Aorta (tissue), 5 donors: ENCODE data around the gene PKP3. TPM values are rescaled to one million over a fixed set of nuclear protein-coding genes. Genes with fewer than 3 reads are reported as not detected.
"Not testable (repeated sequence)": the region's sequence is repeated elsewhere in the genome, so short reads cannot be mapped to it uniquely, and the experiment has no call there.

Experiments
- ATAC-seq: fragments of 200-7000 bp; cut with Tn5 transposase; one replicate; pipeline ENCODE4 v1.9.1; 2022; ENCODE audit warnings: moderate library complexity; ENCODE audit not compliant: low FRiP score
- DNase-seq, 2 donors: peaks; one replicate each; pipeline ENCODE4 v3.0.0-alpha.2; 2020
- H3K27ac ChIP-seq, 2 donors: one replicate each; pipeline ENCODE4 v1.5.1; 2013; ENCODE audit warnings: low read length in 2 of 2, mild to moderate bottlenecking in 2 of 2, moderate library complexity in 2 of 2, control low read depth in 1 of 2, inconsistent platforms in 1 of 2, low read depth in 1 of 2
- H3K27me3 ChIP-seq, 2 donors: one replicate each; pipeline ENCODE4 v1.6.1; 2013; ENCODE audit warnings: control low read depth in 1 of 2, low read length in 1 of 2, mild to moderate bottlenecking in 1 of 2, moderate library complexity in 1 of 2; ENCODE audit not compliant: insufficient read depth in 2 of 2, control insufficient read depth in 1 of 2
- H3K36me3 ChIP-seq, 2 donors: one replicate each; pipeline ENCODE4 v1.6.1; 2013; ENCODE audit warnings: control low read depth in 1 of 2, low read length in 1 of 2, mild to moderate bottlenecking in 1 of 2; ENCODE audit not compliant: insufficient read depth in 2 of 2, control insufficient read depth in 1 of 2
- H3K4me1 ChIP-seq, 2 donors: one replicate each; pipeline ENCODE4 v1.6.1; 2013; ENCODE audit warnings: low read length in 2 of 2, control low read depth in 1 of 2, mild to moderate bottlenecking in 1 of 2, moderate library complexity in 1 of 2; ENCODE audit not compliant: insufficient read depth in 2 of 2, control insufficient read depth in 1 of 2
- H3K4me3 ChIP-seq, 2 donors: one replicate each; pipeline ENCODE4 v1.5.1; 2013; ENCODE audit warnings: low read length in 2 of 2, control low read depth in 1 of 2, mild to moderate bottlenecking in 1 of 2
- H3K9me3 ChIP-seq: one replicate; pipeline ENCODE4 v1.6.1; 2013; ENCODE audit warnings: mild to moderate bottlenecking, low read length; ENCODE audit not compliant: control insufficient read depth
- WGBS, 2 donors: extraction: QIAGEN DNeasy Blood & Tissue Kit; methylation state at CpG; one replicate each; pipeline ENCODE4 v1.1.7; 2013; 5-methylcytosine and 5-hydroxymethylcytosine counted together
- intact Hi-C, 2 donors: fragments of 100-400 bp; cut with DNase I; formaldehyde crosslinking; loops; one replicate each; pipeline versions ENCODE4 v1.14.2 to v1.15.0; 2022
- polyA plus RNA-seq, 2 donors: library from polyadenylated mRNA; stranded (reverse); fragments of 200-250 nt; gene quantifications; one replicate each; pipeline ENCODE4 v1.2.3, GENCODE V29; 2013
- total RNA-seq, 2 donors: library from RNA; stranded (reverse); fragmentation: NEBNext Ultra II Directional; extraction: Animal tissue kit (Norgen Biotek cat#: 25700); gene quantifications; one replicate each; pipeline ENCODE4 v1.2.1, GENCODE V29; 2021
- donor health status: healthy with polysubstance abuse.
- donor health status: Bipolar disorder and iron deficiency.
- donor health status: DM: no; HTN: no; CAD: no.
- donor health status: DM: no; HTN: no; CAD: no.
- donor health status: DM: yes; HTN: yes; CAD: no.

PKP3 gene
- total and polyA plus RNA-seq, 4 donors = 0.05 to 10.9 (median 0.42) TPM; not detected in 1

DNA sequence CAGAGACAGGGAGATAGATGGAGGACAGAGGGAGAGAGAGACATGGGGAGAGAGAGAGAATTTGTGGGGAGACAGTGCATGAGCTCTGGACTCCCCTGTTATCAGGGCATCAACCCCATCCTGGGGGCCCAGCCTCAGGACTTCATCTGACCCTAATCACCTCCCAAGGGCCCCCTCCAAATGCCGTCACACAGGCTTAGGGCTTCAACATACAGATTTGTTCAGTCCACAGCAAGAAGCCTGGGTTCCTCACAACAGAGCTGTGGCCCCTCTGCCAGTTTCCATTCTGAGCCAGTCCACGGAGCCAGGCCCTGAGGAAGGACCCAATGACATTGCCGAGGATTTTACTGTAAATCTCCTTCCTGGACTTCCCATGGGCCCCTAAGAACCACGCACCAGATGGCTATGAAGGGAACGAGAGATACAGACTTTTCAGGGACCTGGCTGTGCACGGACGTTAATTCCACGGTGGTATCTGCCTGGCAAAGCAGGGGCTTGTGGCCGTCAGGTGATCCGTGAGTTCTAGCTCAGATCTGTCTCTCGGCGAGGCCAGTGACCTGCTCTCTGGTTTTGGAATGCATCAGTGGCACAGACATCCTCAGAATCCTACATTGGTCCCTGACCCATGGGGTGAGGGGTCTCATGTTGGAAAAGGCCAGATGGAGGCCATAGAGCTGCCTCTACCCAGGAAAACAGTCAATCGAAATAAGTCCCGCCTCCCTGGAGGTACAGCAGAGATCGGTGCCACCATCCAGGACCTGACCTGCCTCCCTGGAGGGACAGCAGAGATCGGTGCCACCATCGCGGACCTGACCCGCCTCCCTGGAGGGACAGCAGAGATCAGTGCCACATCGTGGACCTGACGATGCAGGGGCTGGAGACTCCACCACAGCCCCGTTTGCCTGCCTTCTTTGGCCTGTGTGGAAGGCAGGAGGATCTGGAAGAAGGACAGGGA is 33.4 kb upstream of the PKP3 start:
- peak in 1 of 2 donors; percentile 78 for DNase-seq
- Histone ChIP-seq H3K9me3 (no peaks in the 10 kb centered on the region), H3K27me3 (no peaks in the 10 kb centered on the region), H3K4me1 (no peaks in the 10 kb centered on the region), H3K36me3 (no peaks in the 10 kb centered on the region), H3K4me3 (no peak overlapping the region), H3K27ac (no peak overlapping the region)
- 81 to 89% methylated on average over 22 of the region's 22 CpGs for WGBS, 2 donors
- intact Hi-C loops = no loop called here
- ATAC-seq = no peak

DNA sequence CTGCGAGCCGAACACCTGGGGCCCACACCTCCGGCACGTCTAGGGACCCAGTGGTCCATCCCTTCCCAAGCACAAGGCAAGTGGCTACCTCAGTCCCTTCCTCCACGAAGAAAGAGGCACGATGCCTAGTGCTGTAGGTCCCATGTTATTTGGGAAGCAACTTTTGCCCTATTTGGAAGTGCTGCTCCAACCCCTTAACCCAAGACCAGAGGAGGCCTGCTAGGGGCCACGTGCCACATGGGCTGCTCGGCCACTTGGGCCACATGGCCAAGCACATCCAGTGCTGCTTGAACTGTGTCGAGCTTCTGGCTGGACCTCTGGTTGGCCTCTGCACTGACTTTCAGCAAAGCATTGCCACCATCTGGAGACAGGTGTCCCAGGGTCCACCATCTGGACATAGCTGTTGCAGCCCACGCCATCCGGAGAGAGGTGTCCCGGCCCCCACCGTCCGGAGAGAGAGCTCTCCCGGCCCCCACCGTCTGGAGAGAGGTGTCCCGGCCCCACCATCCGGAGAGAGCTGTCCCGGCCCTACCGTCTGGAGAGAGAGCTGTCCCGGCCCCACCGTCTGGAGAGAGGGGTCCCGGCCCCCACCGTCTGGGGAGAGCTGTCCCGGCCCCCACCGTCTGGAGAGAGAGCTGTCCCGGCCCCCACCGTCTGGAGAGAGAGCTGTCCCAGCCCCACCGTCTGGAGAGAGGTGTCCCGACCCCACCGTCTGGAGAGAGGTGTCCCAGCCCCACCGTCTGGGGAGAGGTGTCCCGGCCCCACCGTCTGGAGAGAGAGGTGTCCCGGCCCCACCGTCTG is 31.2 kb upstream of the PKP3 start:
- no peaks in the 10 kb centered on the region for H3K27me3 ChIP-seq
- intact Hi-C loops = loop anchor here in 1 of 2 donors (1.0 kb wide), 1 partner anchor 112 kb away; no protein-coding TSS in a partner anchor
- 76 to 82% methylated on average over 25 to 36 of the region's 36 CpGs for WGBS, 2 donors

DNA sequence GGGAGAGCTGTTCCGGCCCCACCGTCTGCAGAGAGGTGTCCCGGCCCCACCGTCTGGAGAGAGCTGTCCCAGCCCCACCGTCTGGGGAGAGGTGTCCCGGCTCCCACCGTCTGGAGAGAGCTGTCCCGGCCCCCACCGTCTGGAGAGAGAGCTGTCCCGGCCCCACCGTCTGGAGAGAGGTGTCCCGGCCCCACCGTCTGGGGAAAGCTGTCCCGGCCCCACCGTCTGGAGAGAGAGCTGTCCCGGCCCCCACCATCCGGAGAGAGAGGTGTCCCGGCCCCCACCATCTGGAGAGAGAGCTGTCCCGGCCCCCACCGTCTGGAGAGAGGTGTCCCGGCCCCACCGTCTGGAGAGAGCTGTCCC is 30.6 kb upstream of the PKP3 start:
- DNase-seq = peak in 1 of 2 donors; percentile 46
- intact Hi-C loops, H3K9me3 ChIP-seq, H3K27me3 ChIP-seq, H3K36me3 ChIP-seq, H3K4me1 ChIP-seq, ATAC-seq, H3K4me3 ChIP-seq, H3K27ac ChIP-seq: not testable (repeated sequence)
- WGBS, 2 donors = 72 to 75% methylated on average over 15 to 22 of the region's 22 CpGs

More for the DNA sequence above, 31.2 kb upstream of the PKP3 start:
- DNase-seq (peak in 1 of 2 donors; percentile 68), ATAC-seq (no peak)
- no peak overlapping the region for H3K4me3 ChIP-seq
- H3K27ac ChIP-seq = no peak overlapping the region
- no peaks in the 10 kb centered on the region for H3K36me3 ChIP-seq
- H3K4me1 ChIP-seq = no peaks in the 10 kb centered on the region
- no peaks in the 10 kb centered on the region for H3K9me3 ChIP-seq

DNA sequence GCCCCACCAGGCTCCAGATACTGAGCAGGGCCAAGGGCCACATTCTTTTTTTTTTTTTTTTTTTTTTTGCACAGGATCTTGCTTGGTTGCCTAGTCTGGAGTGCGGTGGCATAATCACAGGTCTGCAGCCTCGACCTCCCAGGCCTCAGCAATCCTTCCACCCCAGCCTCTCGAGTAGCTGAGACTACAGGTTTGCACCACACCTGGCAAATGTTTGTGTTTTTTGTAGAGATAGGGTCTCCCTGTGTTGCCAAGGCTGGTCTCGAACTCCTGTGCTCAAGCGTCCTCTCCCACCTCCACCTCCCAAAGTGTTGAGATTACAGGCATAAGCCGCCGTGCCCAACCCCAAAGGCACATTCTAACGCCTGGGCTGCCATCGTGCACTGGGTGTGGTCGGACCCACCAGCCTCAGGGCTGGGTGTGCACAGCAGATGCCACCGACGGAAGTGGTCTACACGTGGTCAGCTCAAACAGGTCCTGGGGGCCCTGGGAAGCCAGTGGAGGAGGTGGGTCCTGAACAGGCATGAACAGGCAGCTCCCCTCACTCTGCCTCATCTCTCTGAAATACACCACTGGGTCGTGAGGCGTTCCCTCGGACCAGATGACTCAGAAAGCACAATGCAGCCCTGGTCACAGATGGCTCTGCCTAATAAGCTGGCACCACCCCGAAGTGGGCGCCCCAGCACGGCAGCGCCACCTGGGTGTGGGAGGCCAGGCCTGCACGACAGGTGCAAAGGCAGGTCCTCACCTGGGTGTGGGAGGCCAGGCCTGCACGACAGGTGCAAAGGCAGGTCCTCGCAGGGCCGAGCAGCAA is 29.9 kb upstream of the PKP3 start:
- DNase-seq (peak in 1 of 2 donors; percentile 78), ATAC-seq (peak; percentile 48)
- Histone ChIP-seq H3K36me3 (no peaks in the 10 kb centered on the region), H3K27me3 (no peaks in the 10 kb centered on the region), H3K27ac (no peak overlapping the region), H3K4me3 (no peak overlapping the region), H3K4me1 (no peaks in the 10 kb centered on the region), H3K9me3 (no peaks in the 10 kb centered on the region)
- 59 to 71% methylated on average over 24 of the region's 24 CpGs for WGBS, 2 donors
- intact Hi-C loops = no loop called here

DNA sequence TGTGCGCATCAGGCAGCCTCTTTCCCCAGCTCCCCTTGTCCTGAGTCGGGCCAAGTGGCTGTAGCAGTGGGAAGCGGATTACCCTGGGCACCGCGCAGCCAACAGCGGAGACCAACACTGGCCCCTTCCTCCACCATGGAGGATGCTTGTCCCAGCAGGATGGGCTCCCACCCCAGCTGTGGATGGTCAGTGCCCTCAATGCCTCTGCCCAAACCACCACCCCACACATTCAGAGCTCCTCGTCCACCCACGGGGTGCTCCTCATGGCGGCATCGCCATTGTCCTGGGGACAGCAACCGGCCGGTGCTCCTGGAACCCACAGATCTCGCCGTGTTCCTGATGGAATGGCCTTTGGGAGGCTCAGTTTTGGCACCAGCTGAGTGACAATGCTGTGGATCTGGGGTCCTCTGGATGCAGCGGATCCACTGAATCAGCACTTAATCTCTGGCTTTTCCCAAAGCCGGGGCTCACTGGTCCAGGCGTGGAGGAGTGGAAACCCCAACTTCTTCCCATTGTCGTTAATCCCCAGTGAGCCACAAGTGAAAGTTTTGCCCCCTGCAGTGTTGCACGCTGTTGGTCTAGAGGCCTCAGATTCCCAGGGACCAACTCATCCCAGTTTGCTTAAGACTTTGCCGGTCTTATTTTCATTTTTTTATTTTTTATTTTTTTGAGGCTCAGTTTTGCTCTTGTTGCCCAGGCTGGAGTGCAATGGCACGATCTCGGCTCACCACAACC is 28.9 kb upstream of the PKP3 start:
- Histone ChIP-seq H3K36me3 (no peaks in the 10 kb centered on the region), H3K27me3 (no peaks in the 10 kb centered on the region), H3K4me1 (no peaks in the 10 kb centered on the region), H3K27ac (no peak overlapping the region), H3K9me3 (no peaks in the 10 kb centered on the region), H3K4me3 (no peak overlapping the region)
- intact Hi-C loops = no loop called here
- DNase-seq (peak in 1 of 2 donors; percentile 71), ATAC-seq (no peak)
- WGBS, 2 donors = 83 to 90% methylated on average over 22 of the region's 22 CpGs

DNA sequence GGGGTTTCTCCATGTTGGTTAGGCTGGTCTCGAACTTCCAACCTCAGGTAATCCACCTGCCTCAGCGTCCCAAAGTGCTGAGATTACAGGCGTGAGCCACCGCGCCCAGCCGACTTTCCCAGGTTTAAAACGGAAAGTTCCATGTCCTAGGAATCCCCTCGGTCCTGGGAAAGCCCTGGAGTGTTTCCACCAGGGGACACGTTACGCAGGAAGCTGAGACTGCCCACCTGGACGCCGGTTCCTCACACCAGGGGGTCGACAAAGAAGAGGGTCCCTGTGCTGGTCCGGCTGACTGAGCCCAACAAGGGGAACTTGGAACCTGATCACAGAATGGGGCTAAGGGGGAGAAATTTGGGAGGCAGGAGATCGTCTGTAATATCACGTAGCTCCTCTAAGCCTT is 28.2 kb upstream of the PKP3 start:
- ATAC-seq = no peak
- H3K27me3 ChIP-seq = no peaks in the 10 kb centered on the region
- intact Hi-C loops = no loop called here
- H3K27ac ChIP-seq = no peak overlapping the region
- H3K4me1 ChIP-seq = no peaks in the 10 kb centered on the region
- 72 to 76% methylated on average over 15 to 16 of the region's 16 CpGs for WGBS, 2 donors
- H3K9me3 ChIP-seq = no peaks in the 10 kb centered on the region
- peak in 1 of 2 donors; percentile 21 for DNase-seq
- no peak overlapping the region for H3K4me3 ChIP-seq
- H3K36me3 ChIP-seq = no peaks in the 10 kb centered on the region

DNA sequence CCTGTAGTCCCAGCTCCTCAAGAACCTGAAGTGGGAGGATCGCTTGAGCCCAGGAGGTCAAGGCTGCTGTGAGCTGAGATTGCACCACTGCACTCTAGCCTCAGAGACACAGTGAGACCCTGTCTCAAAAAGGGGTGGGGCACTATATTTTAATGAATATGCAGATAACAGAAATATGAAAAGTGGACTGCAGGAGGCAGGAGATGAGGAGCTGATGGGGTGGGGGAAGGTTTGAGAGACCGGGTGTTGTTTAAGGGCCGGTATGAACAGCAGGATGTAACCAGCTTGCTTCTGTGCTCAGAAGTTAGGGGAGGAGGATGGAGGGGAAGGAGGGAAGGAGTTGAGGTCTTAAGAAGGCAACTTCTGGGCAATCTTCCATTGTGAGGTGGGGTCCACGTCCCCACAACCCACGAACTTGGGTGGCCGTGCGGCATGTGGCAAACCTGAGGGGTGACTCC is 26.0 kb upstream of the PKP3 start:
- Histone ChIP-seq H3K27me3 (no peaks in the 10 kb centered on the region), H3K4me1 (no peaks in the 10 kb centered on the region), H3K4me3 (no peak overlapping the region), H3K27ac (no peak overlapping the region), H3K9me3 (no peaks in the 10 kb centered on the region), H3K36me3 (no peaks in the 10 kb centered on the region)
- DNase-seq (no peak), ATAC-seq (no peak)
- WGBS, 2 donors = 26% methylated on average over 7 of the region's 7 CpGs
- intact Hi-C loops = no loop called here
